MCF 10A (cell line): Measurements from ENCODE around the gene SECISBP2. TPM values are rescaled to one million over a fixed set of nuclear protein-coding genes. Genes with fewer than 3 reads are reported as not detected.

Source experiments
- BruUV-seq: library from RNA; stranded (reverse); fragments of 400-500 nt; replicated peaks from 2 replicates; lab custom pipeline; 2021; lab: Mats Ljungman, UMichigan
- CTCF ChIA-PET: fragments of 300-600 bp; sonication (Branson Sonifier 250); formaldehyde crosslinking; extraction: SDS; loops from one replicate; lab custom pipeline; 2021; ENCODE audit warnings: antibody characterized with exemption, inconsistent platforms; lab: Yijun Ruan, JAX
- POLR2A ChIA-PET: fragments of 300-600, 350-650 bp; sonication (Branson Sonifier 250); formaldehyde crosslinking; extraction: SDS; loops from one replicate; lab custom pipeline; 2020; ENCODE audit warnings: antibody characterized with exemption, inconsistent platforms; lab: Yijun Ruan, JAX
- DNase-seq: peaks from one replicate; pipeline ENCODE4 v3.0.0-alpha.2; 2018; ENCODE audit not compliant: unreplicated experiment
- H3K27ac Mint-ChIP-seq: one replicate; pipeline ENCODE4 v1.8.0; 2022; ENCODE audit warnings: mild to moderate bottlenecking, low read depth, mixed read lengths; ENCODE audit not compliant: unreplicated experiment
- H3K27me3 Mint-ChIP-seq: one replicate; pipeline ENCODE4 v1.8.0; 2022; ENCODE audit warnings: mixed read lengths; ENCODE audit not compliant: insufficient read depth, unreplicated experiment
- H3K36me3 Mint-ChIP-seq: one replicate; pipeline ENCODE4 v1.8.0; 2022; ENCODE audit warnings: mild to moderate bottlenecking, moderate library complexity, mixed read lengths; ENCODE audit not compliant: insufficient read depth, unreplicated experiment
- H3K4me1 Mint-ChIP-seq: one replicate; pipeline ENCODE4 v1.8.0; 2022; ENCODE audit warnings: mixed read lengths; ENCODE audit not compliant: insufficient read depth, unreplicated experiment
- H3K4me3 Mint-ChIP-seq: one replicate; pipeline ENCODE4 v1.8.0; 2022; ENCODE audit warnings: mild to moderate bottlenecking, moderate library complexity, mixed read lengths; ENCODE audit not compliant: unreplicated experiment
- H3K9me3 Mint-ChIP-seq: one replicate; pipeline ENCODE4 v1.8.0; 2022; ENCODE audit warnings: mixed read lengths; ENCODE audit not compliant: unreplicated experiment
- intact Hi-C: fragments of 100-400 bp; cut with micrococcal nuclease; formaldehyde crosslinking; loops from 2 replicates; pipeline ENCODE4 v1.14.1; 2022
- microRNA-seq: library from miRNA; unstranded; fragments of <30 nt; microRNA quantifications from one replicate; pipeline ENCODE4 v1.2.0, GENCODE V29; 2022
- total RNA-seq: library from RNA; stranded (reverse); gene quantifications from 2 replicates; pipeline ENCODE4 v1.2.3, GENCODE V29; 2022
- TF ChIP-seq, protein P1 (sequence below): fragments of 200-600 bp; IDR thresholded peaks from one replicate; pipeline ENCODE4 v1.8.0; 2022; ENCODE audit warnings: antibody characterized with exemption, mild to moderate bottlenecking; ENCODE audit not compliant: unreplicated experiment

The SECISBP2 gene
- total RNA-seq, 1 experiment from 2014 or later, result 38.9 TPM

DNA sequence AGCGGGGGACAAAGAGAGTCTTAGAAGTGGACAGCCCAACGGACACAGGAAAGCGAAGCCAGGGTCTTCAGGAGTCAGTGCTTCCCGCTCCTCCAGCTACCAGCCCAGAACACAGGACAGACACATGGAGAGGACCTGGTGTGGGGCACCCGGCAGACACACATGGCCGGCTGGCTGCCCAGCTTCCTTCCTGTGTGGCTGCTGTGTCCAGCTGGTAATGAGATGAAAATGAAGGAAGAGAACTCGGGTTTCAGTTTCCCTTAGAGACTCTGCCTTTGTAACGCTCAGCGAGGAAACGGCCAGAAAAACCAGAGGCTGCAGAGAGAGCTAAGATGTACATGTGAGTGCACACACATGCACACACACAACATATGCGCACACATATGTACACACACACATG lies 87.5 kb downstream of the SECISBP2 start:
- H3K9me3 Mint-ChIP-seq, result peaks cover 8% of the 10 kb centered on the region
- no peak for DNase-seq
- intact Hi-C loops, result no loop called here
- TF ChIP-seq, protein P1, sequence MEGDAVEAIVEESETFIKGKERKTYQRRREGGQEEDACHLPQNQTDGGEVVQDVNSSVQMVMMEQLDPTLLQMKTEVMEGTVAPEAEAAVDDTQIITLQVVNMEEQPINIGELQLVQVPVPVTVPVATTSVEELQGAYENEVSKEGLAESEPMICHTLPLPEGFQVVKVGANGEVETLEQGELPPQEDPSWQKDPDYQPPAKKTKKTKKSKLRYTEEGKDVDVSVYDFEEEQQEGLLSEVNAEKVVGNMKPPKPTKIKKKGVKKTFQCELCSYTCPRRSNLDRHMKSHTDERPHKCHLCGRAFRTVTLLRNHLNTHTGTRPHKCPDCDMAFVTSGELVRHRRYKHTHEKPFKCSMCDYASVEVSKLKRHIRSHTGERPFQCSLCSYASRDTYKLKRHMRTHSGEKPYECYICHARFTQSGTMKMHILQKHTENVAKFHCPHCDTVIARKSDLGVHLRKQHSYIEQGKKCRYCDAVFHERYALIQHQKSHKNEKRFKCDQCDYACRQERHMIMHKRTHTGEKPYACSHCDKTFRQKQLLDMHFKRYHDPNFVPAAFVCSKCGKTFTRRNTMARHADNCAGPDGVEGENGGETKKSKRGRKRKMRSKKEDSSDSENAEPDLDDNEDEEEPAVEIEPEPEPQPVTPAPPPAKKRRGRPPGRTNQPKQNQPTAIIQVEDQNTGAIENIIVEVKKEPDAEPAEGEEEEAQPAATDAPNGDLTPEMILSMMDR, result no peak
- peaks cover 5% of the 10 kb centered on the region for H3K36me3 Mint-ChIP-seq
- ChIA-PET POLR2A (no interaction called here), CTCF (interaction anchor here (0.6 to 0.9 kb wide), 2 partner anchors 11 to 152 kb away, joined by 3 read pairs; no protein-coding TSS in a partner anchor)
- no peak overlapping the region for H3K27ac Mint-ChIP-seq
- H3K4me3 Mint-ChIP-seq, result no peak overlapping the region
- peaks cover 3% of the 10 kb centered on the region for H3K4me1 Mint-ChIP-seq
- H3K27me3 Mint-ChIP-seq, result no peaks in the 10 kb centered on the region
- no TSS peak for BruUV-seq

DNA sequence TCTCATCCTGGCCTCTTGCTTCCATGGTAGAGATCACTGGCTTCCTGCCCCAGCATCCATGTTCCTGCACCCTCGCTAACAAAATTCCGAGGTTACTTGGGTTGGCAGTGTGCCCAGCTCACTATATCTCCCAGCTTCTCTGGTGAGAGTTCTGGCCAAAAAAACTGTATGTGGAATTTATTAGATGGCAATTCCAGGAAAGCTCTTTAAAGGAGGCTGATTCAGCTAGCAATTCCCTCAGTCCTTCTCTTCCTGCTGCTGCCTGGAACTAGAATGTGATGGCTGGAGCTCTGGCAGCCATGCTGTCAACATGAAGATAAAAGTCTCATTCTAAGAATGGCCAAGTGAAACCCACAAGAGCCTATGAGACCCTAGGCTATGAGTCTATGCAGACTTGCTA lies 88.8 kb downstream of the SECISBP2 start:
- intact Hi-C loops, result no loop called here
- Mint-ChIP-seq H3K27me3 (no peaks in the 10 kb centered on the region), H3K27ac (no peak overlapping the region), H3K9me3 (peaks cover 8% of the 10 kb centered on the region), H3K36me3 (no peaks in the 10 kb centered on the region), H3K4me1 (peaks cover 5% of the 10 kb centered on the region), H3K4me3 (no peak overlapping the region)
- ChIA-PET POLR2A (no interaction called here), CTCF (interaction anchor here (1.0 to 1.2 kb wide), 2 partner anchors 12 to 141 kb away, joined by 3 read pairs; no protein-coding TSS in a partner anchor)
- DNase-seq, result peak; percentile 38
- BruUV-seq, result no TSS peak
- TF ChIP-seq, protein P1, result no peak

GRCh38 chr9:89408628-89409101 lies 90.4 kb downstream of the SECISBP2 start:
- intact Hi-C loops, result no loop called here
- no peak overlapping the region for H3K4me3 Mint-ChIP-seq
- TF ChIP-seq, protein P1, result no peak
- ChIA-PET POLR2A (no interaction called here), CTCF (interaction anchor here (2.1 kb wide), 1 partner anchor 140 kb away, joined by 6 read pairs; no protein-coding TSS in a partner anchor)
- BruUV-seq, result no TSS peak
- H3K9me3 Mint-ChIP-seq, result peaks cover 8% of the 10 kb centered on the region
- H3K27ac Mint-ChIP-seq, result no peak overlapping the region
- no peaks in the 10 kb centered on the region for H3K27me3 Mint-ChIP-seq
- no peak for DNase-seq
- peaks cover 5% of the 10 kb centered on the region for H3K4me1 Mint-ChIP-seq
- no peaks in the 10 kb centered on the region for H3K36me3 Mint-ChIP-seq

Small RNAs within 50 kb of the gene (microRNA-seq; reads per million reads assigned to microRNA genes)
- gene MIR3153, result 0.40 reads per million

Other genes with a start within 250 kb of the SECISBP2 start
- 0.02 and 0.32 TPM in 2 replicates for gene SHC3, start 139.7 kb upstream of the SECISBP2 start, total RNA-seq
- gene CKS2, start 7.3 kb upstream of the SECISBP2 start, total RNA-seq, result 82.2 and 90.4 TPM in 2 replicates
- gene SEMA4D, start 179.6 kb downstream of the SECISBP2 start, total RNA-seq, result 4.2 and 7.4 TPM in 2 replicates